ENCODE measurements around the gene CD101. TPM values are rescaled to one million over a fixed set of nuclear protein-coding genes. Genes with fewer than 3 reads are reported as not detected.
"Not testable (repeated sequence)": the region's sequence is repeated elsewhere in the genome, so short reads cannot be mapped to it uniquely, and the experiment has no call there.

Gene CD101
- 0.39 and 0.51 TPM in 2 replicates for total RNA-seq

- DNase-seq (ENCODE audit: low read depth in 2 of 2): no peak
Measured at GRCh38 chr1:117001254-117001927, at the start of gene CD101. CD101 (plus strand) TSS chr1:117001760; CDS start chr1:117001818, 58 bp downstream.

GRCh38 chr1:116952738-116953275 lies 48.8 kb upstream of the CD101 start:
- no peak for DNase-seq (ENCODE audit: low read depth in 2 of 2)

DNA sequence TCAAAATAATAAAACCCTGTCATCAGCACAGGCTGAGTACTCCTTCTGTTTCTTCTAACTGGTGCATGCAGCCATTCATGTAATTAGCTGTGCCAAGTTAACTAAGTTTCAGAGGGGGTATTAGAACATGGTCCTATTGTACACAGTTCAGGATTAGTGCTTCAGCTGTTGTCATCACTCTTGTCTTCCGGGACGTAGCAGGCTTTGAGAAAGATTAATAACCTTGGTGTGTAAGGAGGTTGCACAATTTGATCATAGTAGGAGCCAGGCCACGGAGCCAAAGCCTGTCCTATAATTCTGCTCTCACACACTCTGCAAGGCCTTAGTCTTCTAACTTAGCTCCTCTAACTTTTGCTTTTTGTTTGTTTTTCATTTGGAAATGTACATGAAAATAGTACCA lies 47.1 kb upstream of the CD101 start:
- DNase-seq (ENCODE audit: low read depth in 2 of 2): no peak

DNA sequence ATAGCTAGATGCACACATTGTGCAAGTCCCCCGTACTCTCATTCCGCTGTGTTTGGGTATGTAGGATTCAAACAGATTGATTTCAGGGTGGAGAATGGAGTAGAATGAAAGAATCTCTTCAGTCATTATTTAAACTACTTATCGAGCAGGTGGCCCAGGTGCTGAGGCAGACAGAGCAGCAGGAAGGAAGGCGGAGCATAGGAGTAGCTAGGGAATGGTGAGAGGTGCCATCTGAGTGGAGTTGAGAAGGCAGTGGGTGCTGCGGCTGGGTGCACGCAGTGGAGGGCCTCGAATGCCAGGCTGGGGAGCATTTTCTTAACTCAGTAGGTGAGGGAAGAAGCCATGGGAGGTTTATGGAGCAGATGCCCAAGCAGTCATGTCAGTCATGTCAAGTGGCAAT lies 45.2 kb upstream of the CD101 start:
- DNase-seq (ENCODE audit: low read depth in 2 of 2): no peak

GRCh38 chr1:116957646-116958045 lies 43.9 kb upstream of the CD101 start:
- no peak for DNase-seq (ENCODE audit: low read depth in 2 of 2)

GRCh38 chr1:116958110-116958509 lies 43.5 kb upstream of the CD101 start:
- DNase-seq (ENCODE audit: low read depth in 2 of 2): no peak

GRCh38 chr1:116958977-116959376 lies 42.6 kb upstream of the CD101 start:
- no peak for DNase-seq (ENCODE audit: low read depth in 2 of 2)

DNA sequence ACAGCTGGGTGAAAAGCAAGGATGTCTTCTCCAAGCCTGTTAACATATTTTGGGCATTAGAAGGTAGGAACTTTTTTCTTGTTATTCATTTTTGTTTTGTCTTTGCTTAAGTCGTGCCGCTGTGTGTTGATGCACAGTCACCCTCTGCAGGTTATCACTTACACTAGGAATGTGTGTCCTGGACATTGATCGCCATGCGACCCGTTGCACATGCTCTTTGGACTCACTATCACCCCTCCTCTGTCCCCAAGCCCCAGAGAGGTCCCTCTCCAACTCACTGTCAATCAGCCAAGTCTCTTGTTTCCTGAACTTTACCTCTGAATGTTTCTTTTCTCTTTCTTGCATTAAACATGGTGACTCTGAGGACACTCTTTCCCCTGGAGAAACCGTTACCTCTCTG lies 40.0 kb upstream of the CD101 start:
- DNase-seq (ENCODE audit: low read depth in 2 of 2): no peak

DNA sequence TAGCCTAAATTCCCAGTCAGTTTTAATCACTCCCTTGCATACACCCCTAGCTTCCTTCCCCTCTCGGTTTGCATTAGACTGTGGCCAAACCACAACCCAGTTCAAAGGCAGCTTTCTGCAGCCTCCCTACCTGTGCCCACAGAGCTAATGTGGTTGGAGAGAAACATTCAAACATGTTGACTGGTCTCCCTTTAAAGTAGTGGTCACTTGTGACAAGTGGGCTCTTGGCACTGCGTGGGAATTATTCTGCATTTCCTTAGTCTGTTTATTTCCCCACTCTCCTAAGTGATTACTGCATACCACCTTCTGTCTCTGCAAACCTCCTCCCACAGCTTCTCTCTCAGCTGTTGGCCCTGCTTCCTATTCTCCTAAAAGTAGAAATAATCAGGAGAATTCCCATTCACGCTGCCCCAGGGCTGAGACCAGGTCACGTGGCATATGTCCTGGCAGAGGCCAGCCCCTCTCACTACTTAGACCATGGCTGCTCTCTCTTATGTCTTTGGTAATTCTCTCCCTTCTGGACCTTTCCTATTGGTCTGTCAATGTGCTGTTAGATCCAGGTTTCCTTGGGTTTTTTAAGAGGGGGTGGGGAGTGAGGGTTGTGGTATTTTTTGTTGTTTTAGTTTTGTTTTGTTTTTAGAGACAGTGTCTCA lies 38.4 kb upstream of the CD101 start:
- DNase-seq (ENCODE audit: low read depth in 2 of 2): no peak

DNA sequence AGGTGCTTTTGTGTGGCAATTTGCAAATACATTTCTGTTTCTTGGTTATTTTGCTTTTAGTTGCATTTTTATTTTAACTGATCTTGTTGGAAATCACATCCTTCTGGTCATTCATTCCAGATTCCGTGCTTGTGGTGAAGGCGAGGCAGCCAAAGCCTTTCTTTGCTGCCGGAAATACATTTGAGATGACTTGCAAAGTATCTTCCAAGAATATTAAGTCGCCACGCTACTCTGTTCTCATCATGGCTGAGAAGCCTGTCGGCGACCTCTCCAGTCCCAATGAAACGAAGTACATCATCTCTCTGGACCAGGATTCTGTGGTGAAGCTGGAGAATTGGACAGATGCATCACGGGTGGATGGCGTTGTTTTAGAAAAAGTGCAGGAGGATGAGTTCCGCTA lies 34.8 kb upstream of the CD101 start:
- DNase-seq (ENCODE audit: low read depth in 2 of 2): no peak

- DNase-seq (ENCODE audit: low read depth in 2 of 2): no peak
Measured at GRCh38 chr1:116968724-116969123, 32.8 kb upstream of the CD101 start.

DNA sequence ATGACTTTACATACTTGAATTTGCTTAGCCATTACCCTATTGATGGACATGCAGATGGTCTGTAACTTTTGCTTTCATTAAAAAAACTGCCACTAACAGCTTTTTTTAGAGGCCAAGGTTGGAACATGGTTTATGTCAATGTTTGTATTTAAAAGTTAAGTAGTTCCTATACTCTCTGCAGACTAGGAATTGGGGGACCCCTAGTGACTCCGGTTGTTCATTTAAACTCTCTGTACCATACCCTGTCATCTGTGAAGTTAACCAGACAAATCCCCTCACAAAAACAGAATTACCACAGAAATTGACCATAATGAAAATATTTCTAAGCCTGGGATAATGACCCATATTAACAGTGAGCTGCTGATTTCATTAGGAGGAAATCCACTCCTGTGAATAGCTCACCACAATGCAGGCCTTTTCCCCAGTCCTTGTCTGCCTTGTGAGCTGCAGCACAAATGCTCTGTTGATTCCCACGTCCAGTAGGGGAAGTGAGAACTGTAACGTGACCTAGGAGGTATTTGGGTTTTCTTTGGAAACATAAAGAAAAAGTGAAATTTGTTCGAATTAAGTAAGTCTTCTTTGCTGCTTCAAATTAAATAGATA lies 30.2 kb upstream of the CD101 start:
- no peak for DNase-seq (ENCODE audit: low read depth in 2 of 2)

DNA sequence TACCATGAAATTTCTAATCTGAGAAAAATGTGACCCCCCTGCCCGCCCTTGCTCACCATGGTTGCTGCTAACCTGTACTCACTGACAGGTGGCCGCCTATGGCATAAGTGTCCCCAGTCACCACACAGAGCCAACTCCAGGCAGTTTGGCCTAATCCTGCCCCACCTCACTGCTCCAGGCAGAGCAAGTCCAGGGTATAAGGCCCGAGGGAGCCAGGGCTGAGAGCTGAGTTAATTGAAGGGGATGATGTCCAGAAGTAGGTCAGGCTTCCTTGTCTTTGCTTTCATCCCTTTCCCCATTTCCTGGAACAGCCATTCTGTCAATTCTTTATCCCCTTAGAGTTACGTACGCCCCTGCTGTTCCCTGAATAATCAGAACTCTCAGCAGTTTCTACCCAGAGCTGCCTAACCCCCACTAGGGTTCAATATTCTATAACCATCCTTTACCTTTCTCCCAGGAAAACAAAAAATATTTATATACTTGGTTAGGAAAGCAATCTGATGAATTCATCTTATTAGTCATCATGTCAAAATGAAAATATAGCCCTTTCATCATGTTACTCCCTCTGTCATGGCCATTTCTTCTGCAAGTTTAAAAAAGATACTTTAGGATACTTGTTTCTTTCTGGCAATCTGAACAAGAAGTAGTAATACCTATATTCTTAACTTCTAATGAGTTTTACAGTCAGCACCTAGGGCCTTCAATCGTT lies 29.4 kb upstream of the CD101 start:
- no peak for DNase-seq (ENCODE audit: low read depth in 2 of 2)

DNA sequence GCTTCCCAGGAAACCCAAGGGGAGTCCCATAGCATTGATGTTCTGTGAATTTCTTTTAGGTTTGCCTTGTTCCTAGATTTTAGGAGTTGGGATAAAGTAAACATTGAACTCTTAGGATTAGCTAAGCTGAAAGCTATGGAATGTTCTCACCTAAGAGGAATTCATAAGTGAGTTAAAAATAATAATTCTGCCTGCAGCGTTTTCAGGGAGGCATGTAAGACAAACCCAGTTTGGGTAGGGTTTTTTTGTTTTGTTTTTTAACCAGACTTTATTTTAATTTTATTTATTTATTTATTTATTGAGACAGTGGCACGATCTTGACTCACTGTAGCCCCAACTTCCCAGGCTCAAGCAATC lies 28.9 kb upstream of the CD101 start:
- no peak for DNase-seq (ENCODE audit: low read depth in 2 of 2)

GRCh38 chr1:116980309-116980708 lies 21.3 kb upstream of the CD101 start:
- DNase-seq (ENCODE audit: low read depth in 2 of 2): not testable (repeated sequence)

GRCh38 chr1:116981521-116982037 lies 20.0 kb upstream of the CD101 start:
- no peak for DNase-seq (ENCODE audit: low read depth in 2 of 2)

- DNase-seq (ENCODE audit: low read depth in 2 of 2): no peak
Measured at GRCh38 chr1:116982319-116983004, 19.1 kb upstream of the CD101 start.

DNA sequence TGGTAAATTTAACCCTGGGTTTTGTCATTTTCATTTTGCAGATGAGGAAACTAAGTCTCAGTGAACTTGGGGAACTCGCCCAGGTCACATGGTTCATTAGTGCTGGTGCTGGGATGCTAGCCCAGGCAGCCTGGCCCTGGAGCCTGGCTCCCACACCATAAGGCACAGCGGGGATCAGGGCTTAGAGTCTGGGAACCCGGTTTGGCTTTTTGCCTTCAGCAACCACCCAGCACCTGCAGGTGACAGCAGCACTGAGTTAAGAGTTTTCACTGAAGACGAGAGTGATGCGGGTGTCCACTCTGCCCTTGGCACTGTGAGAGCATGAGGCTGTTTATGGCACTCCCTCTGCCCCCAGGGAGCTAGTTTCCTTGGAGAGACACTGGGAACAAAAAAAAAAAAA lies 18.4 kb upstream of the CD101 start:
- no peak for DNase-seq (ENCODE audit: low read depth in 2 of 2)

GRCh38 chr1:116983678-116984077 lies 17.9 kb upstream of the CD101 start:
- DNase-seq (ENCODE audit: low read depth in 2 of 2): no peak

- DNase-seq (ENCODE audit: low read depth in 2 of 2): no peak
Measured at GRCh38 chr1:116984406-116985160, 17.0 kb upstream of the CD101 start.
